Gastrocnemius medialis (tissue), 4 donors: ENCODE measurements around the gene CADPS.

Experiments used
- CTCF ChIP-seq, 5 experiments: fragments of 450-650 bp in 3 of 5; fragments of 200-600 bp in 2 of 5; sonication (generic) in 2 of 5; IDR thresholded peaks in 4 of 5; conservative IDR thresholded peaks in 1 of 5; 1 replicate in 4 of 5; 2 replicates in 1 of 5; pipeline ENCODE4 v1.5.1; 2016 to 2019; ENCODE audit warnings: antibody characterized with exemption in 5 of 5, mild to moderate bottlenecking in 3 of 5, moderate library complexity in 3 of 5
- POLR2A ChIP-seq, 2 donors: fragments of 450-650 bp; IDR thresholded peaks; one replicate each; pipeline ENCODE4 v1.6.1; 2017; ENCODE audit warnings: antibody characterized with exemption in 2 of 2, mild to moderate bottlenecking in 2 of 2, moderate library complexity in 2 of 2

- TF ChIP-seq POLR2A (IDR thresholded peaks at IDR 0.05) (no peak), CTCF (IDR thresholded peaks at IDR 0.05 in 4 of 5, conservative IDR thresholded peaks at IDR 0.05 in 1 of 5) (no peak)
Observed at GRCh38 chr3:62569609-62570008, 305.6 kb downstream of the CADPS start.
